GM19324 (cell line): ENCODE data around the gene TET3.

ENCODE experiments used
- ATAC-seq: cut with Tn5 transposase; IDR thresholded peaks from one replicate; pipeline ENCODE4 v1.9.1; 2021; ENCODE audit warnings: mild to moderate bottlenecking, moderate library complexity; ENCODE audit not compliant: unreplicated experiment, low FRiP score

The TET3 gene

DNA sequence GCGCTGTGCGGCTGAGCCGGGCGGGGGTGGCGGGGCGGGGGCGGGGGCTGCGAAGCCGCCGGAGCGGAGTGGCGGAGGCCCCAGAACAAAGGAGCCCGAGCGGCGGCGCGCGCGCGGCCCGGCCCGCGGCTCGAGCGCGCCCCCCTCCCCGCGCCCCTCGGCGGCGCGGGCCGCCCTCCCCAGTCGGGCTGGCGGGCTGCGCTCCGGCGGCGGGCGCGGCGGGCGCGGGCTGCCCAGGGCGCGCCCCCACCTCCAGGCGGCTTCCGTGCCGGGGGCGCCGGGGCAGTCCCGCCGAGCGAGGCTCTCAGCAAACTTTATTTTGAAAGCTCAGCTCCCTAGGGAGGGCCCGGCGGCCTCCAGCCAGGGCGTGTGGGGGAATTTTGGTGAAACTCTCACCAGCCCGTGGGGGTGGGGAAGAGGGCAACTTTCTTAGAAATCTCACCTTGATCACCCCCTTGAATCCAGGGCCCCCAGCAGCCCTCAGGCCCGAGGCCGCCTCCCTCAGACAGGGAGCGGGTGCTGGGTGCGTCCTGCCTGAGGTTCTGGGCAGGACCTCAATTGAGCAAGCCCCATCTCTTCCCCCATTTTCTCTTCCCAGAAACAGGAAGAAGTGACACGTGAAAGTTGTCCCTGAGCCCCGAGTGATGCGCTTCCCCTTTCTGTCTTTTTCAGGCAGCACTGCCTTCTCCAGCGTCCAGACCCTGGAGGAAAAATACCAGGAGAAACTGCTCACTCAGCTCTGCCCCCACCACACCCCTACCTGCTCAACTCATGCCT lies 786 bp downstream of the TET3 start:
- ATAC-seq, result peak; percentile 24

DNA sequence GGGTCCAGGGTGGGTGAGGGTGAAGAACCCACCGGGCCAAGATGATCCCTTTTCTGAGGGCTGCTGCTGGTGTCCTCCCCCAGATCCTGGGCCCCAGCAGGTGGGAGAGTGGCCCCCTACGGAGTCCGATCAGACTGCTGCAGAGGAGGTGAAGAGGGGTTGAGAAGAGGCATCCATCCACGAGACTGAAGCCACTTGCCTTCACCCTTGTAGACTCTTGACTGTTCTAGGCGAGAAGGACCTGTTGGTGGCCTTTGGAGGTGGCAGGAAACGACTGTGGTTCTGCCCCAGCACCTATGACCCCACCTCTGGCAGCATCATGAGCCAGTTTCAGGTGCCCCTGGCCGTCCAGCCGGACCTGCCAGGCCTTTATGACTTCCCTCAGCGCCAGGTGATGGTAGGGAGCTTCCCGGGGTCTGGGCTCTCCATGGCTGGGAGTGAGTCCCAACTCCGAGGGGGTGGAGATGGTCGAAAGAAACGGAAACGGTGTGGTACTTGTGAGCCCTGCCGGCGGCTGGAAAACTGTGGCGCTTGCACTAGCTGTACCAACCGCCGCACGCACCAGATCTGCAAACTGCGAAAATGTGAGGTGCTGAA lies 1.5 kb downstream of the TET3 start:
- no peak for ATAC-seq

DNA sequence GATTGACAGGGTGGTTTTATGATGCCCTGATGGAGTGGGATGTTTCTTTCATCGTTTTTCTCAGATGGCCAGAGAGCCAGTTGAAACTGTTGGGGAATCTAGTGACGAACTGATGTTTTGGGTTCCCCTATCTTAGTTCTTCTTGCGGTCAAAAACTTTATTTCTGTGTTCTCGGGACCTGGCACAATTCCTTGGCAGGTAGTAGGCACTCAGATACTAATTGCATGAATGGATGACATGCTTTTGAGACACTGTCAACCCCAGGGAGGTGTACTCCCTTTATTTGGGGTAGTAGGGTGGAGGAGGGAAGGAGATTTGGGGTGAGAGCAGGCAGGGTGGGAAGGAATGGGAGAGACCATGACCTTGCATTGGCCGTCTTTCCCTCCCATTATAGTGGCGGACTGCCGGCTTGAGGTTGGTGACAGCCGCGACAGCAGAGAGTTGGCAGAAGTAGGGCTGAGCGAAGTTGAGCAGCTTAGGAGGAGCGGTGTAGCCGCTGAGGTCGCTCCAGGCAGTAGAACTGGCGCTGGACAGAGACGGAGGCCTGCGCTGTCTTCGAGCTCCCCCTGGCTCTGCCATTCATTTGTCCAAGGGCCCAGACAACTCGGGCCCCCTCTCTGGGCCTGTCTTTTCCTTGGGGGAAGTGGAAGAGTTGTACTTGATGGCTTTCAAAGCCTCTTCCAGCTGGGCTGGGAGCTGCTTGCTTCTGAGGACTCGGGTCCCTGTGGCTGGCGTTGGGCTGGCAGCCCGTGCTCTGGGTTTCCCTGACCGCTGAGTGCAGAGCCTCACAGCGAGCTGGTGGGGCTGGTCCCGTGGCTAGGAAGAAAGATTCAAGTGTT lies 2.6 kb downstream of the TET3 start:
- no peak for ATAC-seq

DNA sequence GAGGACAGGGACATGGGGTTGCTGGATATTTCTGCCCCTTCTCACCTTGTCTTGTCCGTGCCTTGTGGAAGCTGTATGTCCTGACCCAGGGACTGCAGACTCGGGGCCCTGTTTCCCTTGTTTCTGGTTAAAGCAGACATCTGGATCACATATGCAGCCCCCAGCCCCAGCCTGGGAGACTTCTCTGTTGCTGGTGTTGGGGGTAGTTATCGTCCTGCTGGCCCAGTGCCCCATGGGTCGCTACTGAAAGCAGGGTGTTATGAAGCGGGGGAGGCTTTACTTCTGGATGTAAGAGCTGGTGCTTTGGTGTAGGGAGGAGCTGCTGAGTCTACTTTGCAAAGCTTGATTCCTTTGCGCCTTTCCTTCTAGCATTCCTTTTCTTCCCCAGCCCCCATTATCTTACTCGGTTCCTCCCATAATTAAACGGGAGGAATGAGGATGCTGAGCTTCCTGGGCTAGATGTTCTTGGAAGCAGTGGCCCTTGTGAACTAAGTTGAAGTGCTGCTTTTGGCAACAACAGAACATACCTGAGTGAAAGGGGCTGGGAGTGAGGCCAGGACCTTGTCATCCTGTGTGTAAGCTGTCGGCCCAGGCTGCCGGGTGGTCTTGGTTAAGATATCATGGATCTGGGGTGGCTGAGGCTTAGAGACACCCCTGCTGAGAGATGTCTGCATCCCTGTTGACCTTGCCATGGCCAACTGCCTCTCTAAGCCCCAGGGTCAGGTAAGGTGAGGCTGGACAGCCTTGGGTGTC lies 3.4 kb downstream of the TET3 start:
- no peak for ATAC-seq

DNA sequence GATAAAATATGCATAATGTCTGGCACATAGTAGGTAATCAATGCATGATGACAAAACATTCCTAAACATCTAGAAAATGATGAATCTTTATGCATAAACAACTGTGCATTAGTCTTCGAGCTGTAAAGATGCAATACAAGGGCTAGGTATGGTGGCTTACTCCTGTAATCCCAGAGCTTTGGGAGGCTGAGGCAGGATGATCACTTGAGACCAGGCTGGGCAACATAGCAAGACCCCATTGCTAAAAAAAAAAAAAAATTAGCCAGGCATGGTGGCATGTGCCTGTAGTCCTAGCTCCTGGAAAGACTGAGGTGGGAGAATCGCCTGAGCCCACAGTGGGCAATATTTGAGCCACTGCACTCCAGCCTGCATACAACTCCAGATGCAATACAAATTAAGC lies 5.3 kb downstream of the TET3 start:
- no peak for ATAC-seq

DNA sequence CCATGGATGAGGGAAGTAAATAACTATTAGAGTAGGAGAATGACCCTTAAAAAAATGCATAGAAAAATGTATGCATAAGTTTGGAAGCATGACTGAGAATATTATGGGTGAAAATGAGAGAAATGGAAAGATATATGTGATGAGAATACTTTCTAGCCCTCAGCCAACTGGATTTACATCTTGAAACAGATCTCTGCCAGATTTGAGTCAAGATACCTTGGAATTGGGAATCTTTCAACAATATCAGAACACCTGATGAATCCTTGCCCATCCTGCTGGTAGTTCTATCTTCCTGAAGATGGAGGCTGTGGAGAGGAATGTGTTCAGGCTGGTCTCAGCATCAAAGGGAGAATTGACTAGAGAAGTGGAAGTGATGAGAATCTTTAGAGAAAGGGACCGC lies 5.8 kb downstream of the TET3 start:
- no peak for ATAC-seq

DNA sequence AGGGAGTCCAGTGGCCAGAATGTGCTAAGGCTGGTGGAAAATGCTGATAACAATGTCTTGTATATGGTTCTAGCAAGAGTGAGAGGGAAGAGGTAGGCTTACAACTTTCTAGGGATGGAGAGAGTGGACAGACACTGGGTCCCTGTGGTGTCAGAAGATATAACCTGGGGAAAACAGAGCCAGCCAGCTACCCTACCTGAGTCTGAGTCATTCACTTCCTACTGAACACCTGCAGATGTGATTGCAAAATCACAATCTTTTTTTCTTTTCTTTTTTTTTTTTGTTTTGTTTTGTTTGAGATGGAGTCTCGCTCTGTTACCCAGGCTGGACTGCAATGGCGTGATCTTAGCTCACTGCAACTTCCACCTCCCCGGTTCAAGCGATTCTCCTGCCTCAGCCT lies 7.3 kb downstream of the TET3 start:
- ATAC-seq, result no peak

DNA sequence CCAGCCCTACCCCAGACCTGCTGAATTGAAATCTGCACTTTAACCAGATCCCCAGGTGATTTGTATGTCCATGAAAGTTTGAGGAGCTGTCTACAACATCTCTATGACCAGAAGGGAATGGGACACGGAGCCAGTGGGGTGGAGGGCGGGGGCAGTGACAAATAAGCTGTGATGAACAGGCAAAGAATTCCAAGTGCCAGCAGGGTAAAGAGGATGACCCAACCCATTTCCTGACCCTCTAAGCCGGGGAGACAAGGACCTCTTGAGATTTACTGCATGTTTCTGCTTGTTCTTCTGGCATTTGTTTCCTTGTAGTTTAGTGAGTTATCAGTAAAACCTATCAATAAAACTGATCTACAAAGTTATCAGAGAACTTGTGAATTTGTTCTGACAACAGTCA lies 8.7 kb downstream of the TET3 start:
- no peak for ATAC-seq

DNA sequence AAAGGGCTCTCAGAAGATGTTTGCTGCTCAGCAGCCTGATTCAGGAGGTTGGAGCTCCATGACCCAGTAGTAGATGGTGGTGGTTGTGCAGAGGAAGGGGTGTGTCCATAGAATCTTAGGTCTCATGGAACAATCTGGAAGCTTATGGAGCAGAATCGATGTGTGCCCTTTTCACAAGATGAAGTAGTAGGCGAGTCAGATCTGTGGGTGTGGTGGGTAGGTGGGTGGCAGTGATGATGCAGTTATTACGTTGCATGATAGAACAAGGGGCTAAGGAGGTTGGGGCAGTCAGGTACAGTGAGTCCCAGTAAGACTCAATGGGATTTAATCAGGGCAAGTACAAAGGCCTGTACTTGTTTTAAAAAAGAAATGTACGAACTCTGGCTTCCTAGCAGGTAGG lies 9.1 kb downstream of the TET3 start:
- no peak for ATAC-seq

DNA sequence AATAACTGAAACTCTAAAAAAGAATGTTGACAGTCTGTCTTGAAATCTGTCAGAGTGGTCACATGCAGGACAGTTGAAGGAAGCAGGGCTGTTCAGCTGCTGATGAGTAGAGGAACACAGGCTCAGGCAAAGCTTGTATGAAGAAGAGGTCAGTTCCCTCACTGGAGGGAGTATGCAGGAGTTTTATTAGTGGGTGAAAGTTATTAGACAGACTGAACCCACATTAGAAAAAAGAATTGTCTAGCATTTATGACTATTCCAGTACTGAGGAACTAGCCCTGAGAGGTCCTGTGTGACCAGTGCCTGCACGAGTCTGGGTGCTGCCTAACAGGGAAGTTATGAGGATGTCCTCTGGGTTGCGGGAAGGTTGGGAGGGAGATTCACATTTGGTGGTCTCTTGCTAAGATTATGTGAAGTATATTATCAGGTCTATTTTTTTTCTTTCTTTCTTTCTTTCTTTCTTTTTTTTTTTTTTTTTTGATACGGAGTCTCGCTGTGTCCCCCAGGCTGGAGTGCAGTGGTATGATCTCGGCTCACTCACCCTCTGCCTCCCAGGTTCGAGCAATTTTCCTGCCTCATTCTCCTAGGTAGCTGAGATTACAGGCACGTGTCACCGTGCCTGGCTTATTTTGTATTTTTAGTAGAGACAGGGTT lies 9.6 kb downstream of the TET3 start:
- no peak for ATAC-seq

DNA sequence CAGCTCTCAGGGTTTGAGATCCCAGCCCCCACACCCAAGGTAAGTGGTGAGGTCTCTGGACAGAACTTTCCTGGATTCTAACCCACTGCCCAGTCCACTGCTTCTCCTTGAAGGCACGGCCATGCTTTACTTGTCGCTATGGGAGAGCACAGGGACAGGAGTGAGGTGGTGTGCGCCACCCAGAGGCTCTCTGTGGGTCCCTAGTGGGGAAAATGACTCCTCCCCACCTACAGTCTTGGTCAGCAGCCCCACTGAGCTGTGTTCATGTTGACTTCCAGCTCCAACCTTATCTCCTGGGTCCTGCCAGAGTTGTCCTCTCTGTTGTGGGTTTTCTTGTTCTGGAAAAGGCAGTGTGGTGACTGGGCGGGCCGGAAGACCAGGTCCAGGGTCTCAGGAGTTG lies 11.1 kb downstream of the TET3 start:
- ATAC-seq, result no peak

DNA sequence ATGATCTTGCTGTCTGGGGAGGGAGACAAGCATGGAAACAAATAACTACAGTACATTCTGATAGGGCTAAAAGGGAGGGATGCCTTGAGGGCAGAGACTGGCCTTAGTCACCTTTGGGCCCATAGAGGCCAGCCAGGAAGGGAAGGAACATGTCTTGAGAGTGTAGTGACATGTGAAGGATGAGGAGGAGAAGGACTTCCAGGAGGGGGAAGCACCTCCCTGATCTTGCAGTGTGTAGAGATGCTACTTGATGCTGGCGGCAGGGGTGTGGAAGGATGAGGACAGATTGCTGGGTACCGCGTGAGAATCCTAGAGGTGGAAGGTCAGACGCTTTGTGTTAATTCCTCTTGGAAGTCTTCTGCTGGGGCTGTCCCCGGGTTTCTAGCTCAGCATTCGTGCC lies 13.1 kb downstream of the TET3 start:
- no peak for ATAC-seq

DNA sequence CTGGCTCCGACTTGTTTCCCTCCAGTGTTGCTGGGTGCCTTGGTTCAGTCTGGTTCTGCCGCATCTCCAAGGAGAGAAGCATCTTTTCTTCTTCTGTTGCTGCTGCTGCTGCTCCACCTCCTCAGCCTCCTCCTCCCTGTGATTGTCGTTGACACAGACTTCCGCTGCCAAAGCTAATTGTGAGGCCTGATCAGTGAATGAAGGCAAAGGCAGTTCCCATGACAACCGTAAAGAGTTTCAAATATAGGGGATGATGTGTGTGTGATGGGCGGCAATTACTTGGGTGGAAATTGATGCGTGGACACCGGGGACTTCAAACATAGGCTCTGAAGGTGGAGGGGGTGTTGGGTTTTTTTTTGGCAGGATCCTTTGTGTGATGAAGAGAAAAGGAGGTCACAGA lies 13.7 kb downstream of the TET3 start:
- ATAC-seq, result no peak

DNA sequence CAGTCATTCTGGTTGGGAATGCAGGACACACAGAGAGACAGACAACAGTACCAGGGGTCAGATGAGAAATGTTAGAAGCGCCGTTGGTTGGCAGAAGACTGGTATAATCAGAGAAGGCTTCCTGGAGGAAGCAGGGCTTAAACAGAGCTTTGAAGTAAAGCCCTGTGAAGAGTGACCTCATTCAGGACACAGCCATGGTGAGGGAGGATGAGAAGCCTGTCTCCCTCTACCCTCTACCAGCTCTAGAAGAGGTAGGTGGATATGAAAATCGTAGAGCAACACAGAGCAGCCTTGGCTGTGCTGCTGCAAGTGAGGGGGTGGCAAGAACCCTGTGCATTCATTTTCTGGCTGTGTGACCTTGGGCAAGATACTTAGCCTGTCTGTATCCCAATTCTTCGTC lies 14.2 kb downstream of the TET3 start:
- ATAC-seq, result no peak

DNA sequence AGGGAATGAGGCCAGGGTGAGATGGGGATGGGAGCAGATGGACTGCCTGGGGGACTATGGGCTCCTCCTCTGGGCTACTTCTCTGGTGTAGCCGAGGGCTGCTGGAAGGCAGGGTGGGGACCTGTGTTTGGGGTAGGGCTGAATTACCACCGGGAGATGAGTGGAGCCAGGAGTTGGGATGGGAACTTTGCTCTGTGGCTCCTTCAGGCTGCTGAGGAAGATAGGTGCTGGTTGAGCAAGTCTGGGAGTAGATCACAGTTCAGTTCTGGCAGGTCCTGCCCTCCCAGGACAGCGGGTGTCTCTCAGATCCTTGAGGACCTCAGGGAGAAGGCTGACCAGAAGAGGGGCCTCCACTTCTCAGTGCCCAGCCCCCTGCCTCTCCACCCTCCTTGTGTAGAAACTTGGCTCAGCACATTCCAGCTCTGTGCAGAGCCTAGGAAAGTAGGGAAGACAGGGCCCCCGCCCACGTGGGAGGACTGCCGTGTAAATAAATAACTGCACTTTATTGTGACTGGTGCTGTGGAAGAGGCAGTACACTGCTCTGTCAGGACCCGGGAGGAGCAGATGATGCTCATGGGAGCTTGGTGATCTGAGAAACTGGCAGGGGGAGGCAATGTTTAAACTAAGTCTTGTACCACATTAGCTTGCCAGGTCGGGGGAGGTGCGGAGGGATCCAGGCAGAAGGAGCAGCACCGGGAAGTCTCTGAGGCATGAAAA lies 15.3 kb downstream of the TET3 start:
- no peak for ATAC-seq

DNA sequence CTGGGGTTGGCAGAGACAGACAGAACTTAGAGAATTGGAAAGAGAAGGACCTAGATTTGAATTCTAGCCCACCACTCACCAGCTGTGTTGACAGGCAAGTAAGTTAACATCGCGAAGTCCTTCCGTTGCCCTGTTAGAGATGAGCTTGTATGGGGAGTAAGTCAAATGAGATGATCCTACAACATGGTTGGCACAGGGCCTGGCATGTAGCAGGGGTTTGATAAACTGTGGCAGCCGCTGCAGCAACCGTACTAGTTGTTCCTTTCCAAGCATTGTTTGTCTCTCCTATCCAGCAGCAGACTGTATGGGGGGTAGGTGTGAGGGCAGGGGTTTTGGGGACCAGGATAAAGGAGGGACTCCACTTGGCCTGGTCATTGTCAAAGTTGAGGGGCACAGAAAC lies 16.0 kb downstream of the TET3 start:
- ATAC-seq, result no peak

DNA sequence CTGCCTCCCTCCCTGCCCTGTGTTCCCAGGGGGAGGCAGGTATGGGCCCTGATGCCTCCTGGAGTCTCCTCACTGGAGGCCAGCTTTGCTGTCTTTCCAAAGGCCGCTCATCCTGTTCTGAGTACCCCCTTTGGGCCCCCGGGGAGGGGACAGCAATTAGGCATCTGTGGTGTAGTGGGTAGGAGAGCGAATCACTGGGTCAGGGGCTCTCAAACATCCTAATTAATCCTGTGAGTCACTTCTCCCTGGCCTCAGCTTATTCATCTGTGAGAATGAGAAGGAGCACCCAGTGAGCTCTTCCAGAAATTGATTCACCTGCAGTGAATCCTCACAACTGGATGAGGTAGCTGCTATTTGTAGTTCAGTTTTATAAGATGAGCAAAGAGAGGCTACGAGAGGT lies 16.4 kb downstream of the TET3 start:
- ATAC-seq, result no peak

DNA sequence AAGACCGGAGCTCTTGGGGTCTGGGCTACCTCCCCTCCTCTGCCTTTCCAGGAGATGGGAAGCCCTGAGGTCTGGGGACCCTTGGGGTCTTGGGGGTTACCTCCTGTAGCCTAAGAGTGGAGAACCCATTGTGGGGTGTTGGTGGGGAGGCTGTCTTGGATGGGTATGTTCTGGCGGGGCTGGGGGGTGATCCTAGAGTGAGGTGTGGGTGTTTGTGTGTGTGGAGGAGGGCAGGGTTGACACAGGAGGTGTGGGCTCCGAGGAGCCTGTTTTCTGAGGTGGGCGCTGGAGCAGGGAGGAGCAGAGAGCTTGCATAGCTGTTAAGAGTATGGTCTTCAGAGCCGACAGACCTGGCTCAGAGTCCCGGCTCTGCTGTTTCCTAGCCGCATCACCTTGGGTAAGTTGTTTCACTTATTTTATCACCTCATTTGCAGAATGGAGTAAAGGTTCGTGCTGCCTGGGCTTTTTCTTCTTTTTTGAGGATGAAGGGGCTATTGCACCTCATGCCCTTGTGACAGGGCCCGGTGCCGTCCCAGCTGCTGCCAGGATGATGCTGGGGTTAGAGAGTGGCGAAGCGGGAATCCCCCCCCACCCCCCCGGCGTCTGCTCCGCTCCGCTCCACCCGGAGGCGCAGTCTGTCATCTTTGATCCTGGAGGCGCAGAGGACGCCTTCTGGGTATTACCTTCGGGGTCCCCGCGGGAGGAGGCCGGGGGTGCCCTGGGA lies 17.2 kb downstream of the TET3 start:
- ATAC-seq, result peak; percentile 3
